AG04450 (cell line): ENCODE data around the gene ARFIP1. TPM values are rescaled to one million over a fixed set of nuclear protein-coding genes. Genes with fewer than 3 reads are reported as not detected.

Experiments
- CTCF ChIA-PET: fragments of 300-600, 350-600 bp; formaldehyde crosslinking; extraction: SDS; loops from one replicate; lab custom pipeline; 2022; ENCODE audit warnings: antibody characterized with exemption, inconsistent platforms; lab: Charles Lee
- POLR2A ChIA-PET: fragments of 350-600 bp; formaldehyde crosslinking; extraction: SDS; loops from one replicate; lab custom pipeline; 2021; ENCODE audit warnings: antibody characterized with exemption, inconsistent platforms; lab: Yijun Ruan, JAX
- DNase-seq: peaks from one replicate; pipeline ENCODE4 v3.0.0-alpha.2; 2011; ENCODE audit warnings: low read depth, low spot score
- H3K27ac ChIP-seq: one replicate; pipeline ENCODE4 v1.5.1; 2012; ENCODE audit warnings: low read depth, low read length, control low read depth
- H3K27me3 ChIP-seq: one replicate; pipeline ENCODE4 v1.6.0; 2012; ENCODE audit warnings: low read length; ENCODE audit not compliant: control insufficient read depth, insufficient read depth
- H3K4me3 ChIP-seq: 2 replicates; pipeline ENCODE4 v1.5.1; 2011; ENCODE audit warnings: mild to moderate bottlenecking, low read depth, low read length, control low read depth
- H3K9me3 ChIP-seq: 2 replicates; pipeline ENCODE4 v1.5.1; 2012; ENCODE audit warnings: low read length; ENCODE audit not compliant: control insufficient read depth, insufficient read depth
- polyA plus RNA-seq: library from polyadenylated mRNA; depleted of rRNA; stranded (reverse); fragments of >200 nt; gene quantifications from 2 replicates; pipeline ENCODE4 v1.2.3, GENCODE V29; 2011
- TF ChIP-seq, protein P1 (sequence below): IDR thresholded peaks from 2 replicates; pipeline ENCODE4 v1.5.1; 2011; ENCODE audit warnings: low read depth, low read length, control low read depth, inconsistent platforms

The ARFIP1 gene
- polyA plus RNA-seq, 1 experiment: 42.0 TPM

DNA sequence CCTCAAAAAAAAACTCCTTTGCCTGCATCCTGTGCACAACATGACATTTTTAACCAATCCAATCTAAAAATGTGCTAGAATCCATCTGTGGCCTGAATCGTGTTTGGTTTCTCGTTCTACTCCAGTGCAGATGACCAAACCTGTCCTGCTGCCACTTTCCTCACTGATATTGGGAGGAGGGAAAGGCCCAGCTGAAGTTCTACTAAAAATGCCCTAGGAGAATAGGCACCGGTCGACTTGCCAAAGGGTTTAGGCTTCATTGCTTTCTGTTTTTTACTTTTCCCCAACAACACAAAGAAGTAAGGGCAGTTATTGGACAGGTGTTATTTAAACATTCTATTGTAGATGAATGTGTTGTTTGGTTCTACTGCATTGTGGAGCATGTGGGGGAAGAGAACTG is 148.5 kb downstream of the ARFIP1 start:
- TF ChIP-seq, protein P1, sequence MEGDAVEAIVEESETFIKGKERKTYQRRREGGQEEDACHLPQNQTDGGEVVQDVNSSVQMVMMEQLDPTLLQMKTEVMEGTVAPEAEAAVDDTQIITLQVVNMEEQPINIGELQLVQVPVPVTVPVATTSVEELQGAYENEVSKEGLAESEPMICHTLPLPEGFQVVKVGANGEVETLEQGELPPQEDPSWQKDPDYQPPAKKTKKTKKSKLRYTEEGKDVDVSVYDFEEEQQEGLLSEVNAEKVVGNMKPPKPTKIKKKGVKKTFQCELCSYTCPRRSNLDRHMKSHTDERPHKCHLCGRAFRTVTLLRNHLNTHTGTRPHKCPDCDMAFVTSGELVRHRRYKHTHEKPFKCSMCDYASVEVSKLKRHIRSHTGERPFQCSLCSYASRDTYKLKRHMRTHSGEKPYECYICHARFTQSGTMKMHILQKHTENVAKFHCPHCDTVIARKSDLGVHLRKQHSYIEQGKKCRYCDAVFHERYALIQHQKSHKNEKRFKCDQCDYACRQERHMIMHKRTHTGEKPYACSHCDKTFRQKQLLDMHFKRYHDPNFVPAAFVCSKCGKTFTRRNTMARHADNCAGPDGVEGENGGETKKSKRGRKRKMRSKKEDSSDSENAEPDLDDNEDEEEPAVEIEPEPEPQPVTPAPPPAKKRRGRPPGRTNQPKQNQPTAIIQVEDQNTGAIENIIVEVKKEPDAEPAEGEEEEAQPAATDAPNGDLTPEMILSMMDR: no peak
- H3K27ac ChIP-seq: no peak overlapping the region
- H3K4me3 ChIP-seq: no peak overlapping the region
- H3K27me3 ChIP-seq: peaks cover 3% of the 10 kb centered on the region
- ChIA-PET POLR2A (no interaction called here), CTCF (no interaction called here)
- no peak for DNase-seq
- no peaks in the 10 kb centered on the region for H3K9me3 ChIP-seq

DNA sequence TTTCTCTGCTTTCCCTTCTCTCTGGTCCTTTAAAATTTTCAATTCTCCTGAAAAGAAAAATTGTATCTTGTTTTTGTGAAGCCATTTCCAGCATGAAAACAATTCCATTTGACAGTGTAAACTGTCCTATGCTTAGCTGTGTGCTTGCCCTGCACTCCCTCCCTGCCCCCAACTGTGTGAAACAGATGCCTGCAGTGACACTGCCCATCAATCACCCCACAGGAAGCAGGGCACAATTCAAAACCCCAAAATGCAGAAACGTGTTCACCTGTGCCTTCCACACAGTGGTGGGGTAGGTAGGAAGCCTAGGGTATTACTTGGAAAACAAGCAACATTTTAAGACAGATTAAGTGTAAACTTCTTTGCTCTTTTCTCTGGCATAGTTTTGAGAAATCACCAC is 150.1 kb downstream of the ARFIP1 start:
- CTCF ChIA-PET: no interaction called here
- DNase-seq: no peak
- H3K27me3 ChIP-seq: peaks cover 16% of the 10 kb centered on the region
- no peaks in the 10 kb centered on the region for H3K9me3 ChIP-seq
- TF ChIP-seq, protein P1: no peak
- H3K4me3 ChIP-seq: no peak overlapping the region
- H3K27ac ChIP-seq: no peak overlapping the region
- POLR2A ChIA-PET: no interaction called here

DNA sequence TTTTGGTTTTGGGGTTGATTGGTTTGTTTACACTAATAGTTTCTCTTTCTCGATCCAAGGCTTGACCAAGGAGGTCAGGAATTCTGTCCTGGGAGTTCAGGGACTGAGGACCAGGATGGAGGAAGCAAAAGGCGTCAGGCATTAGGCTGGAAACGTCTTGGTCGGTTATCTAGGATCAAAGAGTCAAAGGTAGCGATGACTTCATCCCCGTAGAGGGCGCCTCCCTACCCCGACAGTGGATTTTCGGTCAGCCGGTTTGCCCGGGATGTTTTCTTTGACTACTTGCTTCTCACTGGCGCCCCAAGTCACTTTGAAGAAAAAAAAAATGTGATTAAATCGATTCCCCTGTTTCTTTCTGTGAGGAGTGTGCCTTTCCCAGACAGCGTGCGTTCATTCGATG is 155.4 kb downstream of the ARFIP1 start:
- no peak for DNase-seq
- H3K27me3 ChIP-seq: peaks cover 59% of the 10 kb centered on the region
- H3K4me3 ChIP-seq: no peak overlapping the region
- ChIA-PET POLR2A (no interaction called here), CTCF (interaction anchor here (0.6 kb wide), 1 partner anchor 75 kb away, joined by 4 read pairs; no protein-coding TSS in a partner anchor)
- no peak overlapping the region for H3K27ac ChIP-seq
- TF ChIP-seq, protein P1: no peak
- H3K9me3 ChIP-seq: no peaks in the 10 kb centered on the region; the same call in 1 of the 2 replicates

DNA sequence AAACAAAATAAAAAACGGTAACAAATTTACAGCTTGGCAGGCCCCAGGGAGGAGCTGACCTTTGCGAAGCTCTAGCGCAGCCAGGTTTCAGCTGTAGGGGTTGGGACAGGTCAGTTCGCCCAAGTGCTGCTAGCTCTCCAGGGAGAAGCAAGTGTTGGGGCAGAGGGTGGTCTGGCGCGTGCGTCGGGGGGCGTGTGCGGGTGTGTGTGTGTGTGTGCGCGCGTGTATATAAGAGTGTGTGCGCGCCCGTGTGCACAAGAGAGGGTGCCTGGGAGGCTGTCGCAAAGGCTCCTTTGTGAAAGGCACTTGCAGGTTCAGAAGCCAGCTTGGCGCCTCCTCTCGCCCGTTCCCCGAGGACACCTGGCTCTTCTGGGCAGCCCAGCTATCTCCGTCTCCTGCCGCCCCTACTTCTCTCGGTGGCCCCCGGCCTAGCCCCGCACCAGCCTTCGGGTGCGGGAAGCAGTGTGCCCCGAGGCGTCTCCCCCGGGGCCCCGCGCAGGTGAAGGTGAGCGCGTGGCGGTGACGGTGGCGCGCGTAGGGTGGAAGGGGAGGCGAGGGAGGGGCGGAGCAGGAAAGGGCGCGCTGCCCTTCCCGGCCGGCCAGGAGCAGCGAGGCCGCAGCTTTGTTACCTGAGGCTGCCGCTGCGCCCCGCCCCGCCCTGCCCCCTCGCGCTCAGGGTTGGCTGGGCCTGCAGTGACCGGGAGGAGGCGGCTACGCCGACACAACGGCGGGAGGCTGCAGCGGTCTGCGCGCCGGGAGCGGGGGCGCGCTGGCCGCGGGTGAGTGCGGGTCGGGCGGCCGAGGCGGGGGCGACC is 156.1 kb downstream of the ARFIP1 start, which contains the start of gene FHDC1:
Gene FHDC1 (plus strand): TSS at position 693 of the 815 bp plus-strand sequence. CDS start 6,735 bp downstream, outside the sequence.
- no peak for DNase-seq
- ChIA-PET CTCF (interaction anchor here (0.6 kb wide), 1 partner anchor 75 kb away, joined by 4 read pairs; no protein-coding TSS in a partner anchor), POLR2A (no interaction called here)
- Histone ChIP-seq H3K9me3 (no peaks in the 10 kb centered on the region; the same call in 1 of the 2 replicates), H3K27ac (no peak within 1 kb of the TSS), H3K4me3 (peak within 1 kb of the TSS; percentile 53), H3K27me3 (peaks cover 60% of the 10 kb centered on the region)
- TF ChIP-seq, protein P1: no peak
